Left forelimb (tissue), 1 donor: Measurements from ENCODE around the gene DNAJB11.
"Not testable (repeated sequence)": the region's sequence is repeated elsewhere in the genome, so short reads cannot be mapped to it uniquely, and the experiment has no call there.

Experiments used
- DNase-seq: peaks from one replicate; pipeline ENCODE4 v3.0.0-alpha.2; 2018; ENCODE audit warnings: low spot score

Gene DNAJB11

DNA sequence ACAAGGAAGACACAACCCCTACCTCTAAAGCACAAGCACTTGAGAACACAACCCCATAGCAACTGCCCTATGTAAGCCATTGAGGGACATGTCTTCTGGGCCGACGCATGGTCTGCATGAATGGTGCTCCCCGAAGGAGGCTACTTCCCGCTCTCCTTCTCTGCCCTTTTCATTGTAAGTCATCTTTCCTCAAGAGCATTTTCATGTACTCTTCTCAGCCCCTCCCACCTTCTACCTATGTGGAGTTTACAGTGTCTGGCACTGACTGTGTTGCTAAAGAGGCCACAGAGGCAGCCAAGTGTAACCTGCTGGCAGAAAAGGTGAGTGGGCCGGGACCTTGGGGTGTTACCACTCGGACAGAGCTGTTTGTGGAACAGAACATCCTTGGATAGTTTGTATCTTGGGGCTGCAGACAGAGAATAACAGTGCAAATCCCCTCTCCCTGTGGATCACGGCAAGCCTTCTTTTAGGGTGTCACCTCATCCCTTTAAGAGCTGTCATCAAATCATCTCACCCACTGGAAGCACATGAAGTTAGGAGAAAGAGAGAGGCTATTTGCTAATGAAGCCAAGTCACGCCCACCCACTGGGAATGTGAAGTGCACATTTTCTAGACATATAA, 47.9 kb downstream of the DNAJB11 start:
- DNase-seq, result no peak

DNA sequence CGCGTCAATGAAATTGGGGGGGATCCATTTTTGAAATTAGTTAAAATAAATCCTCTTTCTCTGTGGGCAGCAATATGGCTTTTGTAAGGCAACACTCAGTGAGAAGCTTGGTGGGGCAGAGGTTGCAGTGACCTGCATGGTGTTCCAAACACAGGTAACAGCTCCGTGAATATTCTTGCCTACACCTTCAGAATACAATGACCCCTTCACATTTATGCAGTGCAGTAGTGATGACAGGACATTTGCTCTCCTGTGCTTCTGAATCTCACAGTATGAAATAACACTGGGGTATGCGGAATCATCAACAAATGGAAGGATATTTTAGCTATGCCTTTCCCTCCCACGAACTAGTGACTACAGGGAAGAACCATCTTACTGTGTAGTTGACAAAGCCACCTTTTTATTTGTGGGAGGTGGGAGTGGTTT, 49.3 kb downstream of the DNAJB11 start:
- no peak for DNase-seq

DNA sequence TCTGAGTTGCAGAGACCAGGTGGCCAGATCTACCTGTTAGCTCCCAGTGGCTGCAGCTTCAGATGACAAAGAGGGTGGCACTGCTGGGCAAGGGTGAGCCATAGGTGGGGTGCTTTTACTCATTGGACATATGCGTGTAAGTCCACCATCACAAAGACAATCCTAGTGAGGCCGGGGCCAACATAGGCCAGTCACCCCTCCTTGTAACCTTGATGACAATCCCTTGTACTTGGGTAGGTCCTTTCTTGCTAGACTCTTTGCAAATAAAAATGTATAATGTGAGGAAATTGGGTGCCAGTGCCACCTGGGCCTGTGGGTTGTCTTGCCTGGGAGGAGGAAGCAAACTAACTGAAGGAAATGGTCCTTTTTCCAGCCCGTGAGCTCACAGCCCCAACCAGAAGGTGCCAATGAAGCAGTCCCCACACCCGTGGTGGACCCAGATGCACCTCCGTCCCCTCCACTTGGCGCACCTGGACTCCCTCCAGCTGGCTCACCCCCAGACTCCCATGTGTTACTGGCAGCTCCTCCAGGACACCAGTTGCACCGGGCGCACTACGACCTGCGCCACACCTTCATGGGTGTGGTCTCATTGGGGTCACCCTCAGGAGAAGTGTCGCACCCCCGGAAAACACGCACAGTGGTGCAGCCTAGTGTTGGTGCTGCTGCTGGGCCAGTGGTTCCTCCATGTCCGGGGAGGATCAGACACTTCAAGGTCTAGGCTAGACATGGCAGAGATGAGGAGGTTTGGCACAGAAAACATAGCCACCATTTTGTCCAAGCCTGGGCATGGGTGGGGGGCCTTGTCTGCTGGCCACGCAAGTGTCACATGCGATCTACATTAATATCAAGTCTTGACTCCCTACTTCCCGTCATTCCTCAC, 49.9 kb downstream of the DNAJB11 start:
- DNase-seq, result no peak

- no peak for DNase-seq
Measured at GRCh38 chr3:186621894-186622650, 51.6 kb downstream of the DNAJB11 start.

- no peak for DNase-seq
Measured at GRCh38 chr3:186622651-186623310, 52.3 kb downstream of the DNAJB11 start.

DNA sequence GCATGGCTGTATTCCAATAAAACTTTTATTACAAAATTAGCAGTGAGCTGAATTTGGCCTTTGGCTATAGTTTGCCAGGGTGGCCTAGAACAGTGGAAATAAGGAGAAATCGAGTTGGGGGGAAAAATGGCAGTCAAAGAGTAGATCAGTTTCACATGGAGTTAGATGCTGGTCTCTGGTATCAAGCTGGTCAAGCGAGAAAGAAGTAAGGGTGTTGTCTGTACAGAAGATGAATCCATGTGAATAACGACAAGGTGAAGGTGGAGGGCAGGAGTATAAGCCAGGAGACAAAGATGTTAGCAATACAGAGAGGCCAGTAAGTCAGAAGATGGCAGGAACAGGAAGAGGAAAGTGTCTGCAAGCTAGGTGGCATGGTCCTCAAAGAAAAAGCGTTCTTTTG, 54.1 kb downstream of the DNAJB11 start:
- no peak for DNase-seq

- DNase-seq, result no peak
Measured at GRCh38 chr3:186625600-186626042, 55.1 kb downstream of the DNAJB11 start.

DNA sequence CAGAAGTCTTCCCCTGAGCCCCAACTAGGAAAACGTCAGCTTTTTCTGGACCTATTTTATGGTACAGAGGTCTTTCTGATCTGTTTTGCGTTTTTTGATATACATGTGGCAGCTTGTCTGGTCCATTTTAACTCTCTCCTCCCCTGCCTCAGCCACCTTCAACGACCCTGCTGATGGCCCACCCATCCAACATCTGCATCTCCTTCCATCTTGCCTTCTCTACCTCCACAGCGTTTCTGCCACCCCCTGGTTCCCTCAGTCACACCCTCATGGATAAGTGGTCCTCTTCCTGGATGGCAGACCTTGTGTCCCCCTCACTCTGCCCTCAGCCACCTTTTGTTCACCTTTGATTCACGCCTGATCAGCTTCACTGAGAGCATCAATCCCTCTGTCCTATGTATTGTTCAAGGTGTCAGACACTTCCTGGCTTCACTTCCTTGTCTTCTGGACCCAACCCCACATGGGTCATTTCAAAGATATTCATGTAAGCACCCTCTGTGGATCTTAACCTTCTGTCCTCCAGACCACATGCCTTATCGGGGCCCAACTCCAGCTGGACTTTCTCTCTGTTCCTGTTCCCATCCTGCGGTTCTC, 55.8 kb downstream of the DNAJB11 start:
- DNase-seq, result no peak

GRCh38 chr3:186627852-186628414, 57.4 kb downstream of the DNAJB11 start:
- DNase-seq, result no peak

GRCh38 chr3:186628756-186629155, 58.2 kb downstream of the DNAJB11 start:
- no peak for DNase-seq

DNA sequence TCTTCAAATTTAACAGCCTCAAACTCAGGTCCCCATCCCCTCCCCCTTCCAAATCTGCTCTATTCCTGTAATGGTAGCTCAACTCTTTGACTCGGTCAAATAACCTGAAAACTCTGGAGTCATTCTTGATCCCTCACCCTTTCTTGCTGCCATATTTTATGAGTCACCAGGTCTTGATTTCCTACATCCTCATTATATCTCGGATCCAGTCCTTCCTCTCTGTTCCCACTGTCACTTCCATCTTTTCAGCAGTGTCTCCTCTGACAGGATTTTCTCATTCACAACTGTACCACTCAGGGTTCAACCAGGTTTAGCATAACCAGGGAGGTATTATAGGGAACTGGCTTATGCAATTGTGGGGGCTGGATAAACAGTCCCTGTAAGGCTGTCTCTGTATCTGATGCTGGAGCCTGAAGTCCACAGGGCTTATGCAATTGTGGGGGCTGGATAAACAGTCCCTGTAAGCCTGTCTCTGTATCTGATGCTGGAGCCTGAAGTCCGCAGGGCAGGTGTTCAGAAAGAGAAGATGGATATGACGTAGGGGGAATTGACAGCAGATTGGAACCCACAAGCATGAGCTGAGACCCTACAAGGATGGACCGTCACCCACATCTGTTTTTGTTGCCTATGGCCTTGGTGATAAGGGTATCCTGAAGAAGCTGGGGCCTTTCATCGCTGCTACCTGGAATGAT, 60.6 kb downstream of the DNAJB11 start:
- DNase-seq, result no peak

GRCh38 chr3:186633481-186633880, 63.0 kb downstream of the DNAJB11 start:
- no peak for DNase-seq

GRCh38 chr3:186634207-186634606, 63.7 kb downstream of the DNAJB11 start:
- DNase-seq, result not testable (repeated sequence)
